Osteocyte (in vitro differentiated cells): ENCODE measurements around the gene SPTB. TPM values are rescaled to one million over a fixed set of nuclear protein-coding genes. Genes with fewer than 3 reads are reported as not detected.

Experiments used
- DNase-seq: peaks from one replicate; pipeline ENCODE4 v3.0.0; 2021; ENCODE audit warnings: mixed read lengths; ENCODE audit not compliant: unreplicated experiment; ENCODE audit errors: extremely low spot score
- H3K27ac Mint-ChIP-seq: one replicate; pipeline ENCODE4 v1.8.0; 2021; ENCODE audit warnings: mild to moderate bottlenecking, mixed read lengths; ENCODE audit not compliant: unreplicated experiment
- H3K27me3 Mint-ChIP-seq: one replicate; pipeline ENCODE4 v1.8.0; 2021; ENCODE audit warnings: mixed read lengths; ENCODE audit not compliant: unreplicated experiment
- H3K36me3 Mint-ChIP-seq: one replicate; pipeline ENCODE4 v1.8.0; 2021; ENCODE audit warnings: mixed read lengths; ENCODE audit not compliant: unreplicated experiment
- H3K4me1 Mint-ChIP-seq: one replicate; pipeline ENCODE4 v1.8.0; 2021; ENCODE audit warnings: mixed read lengths; ENCODE audit not compliant: unreplicated experiment
- H3K4me3 Mint-ChIP-seq: one replicate; pipeline ENCODE4 v1.8.0; 2021; ENCODE audit warnings: mild to moderate bottlenecking, moderate library complexity, mixed read lengths; ENCODE audit not compliant: unreplicated experiment
- H3K9me3 Mint-ChIP-seq: one replicate; pipeline ENCODE4 v1.8.0; 2021; ENCODE audit warnings: mixed read lengths; ENCODE audit not compliant: unreplicated experiment
- total RNA-seq: library from RNA; stranded (reverse); gene quantifications from 2 replicates; pipeline ENCODE4 v1.2.1, GENCODE V29; 2021
- TF ChIP-seq, protein P1 (sequence below): fragments of 200-600 bp; sonication (generic); IDR thresholded peaks from 2 replicates; pipeline ENCODE4 v1.5.0; 2021; ENCODE audit warnings: antibody characterized with exemption, mild to moderate bottlenecking, moderate library complexity

Gene SPTB
- total RNA-seq, 1 donor from 2014 or later = 0.35 TPM

DNA sequence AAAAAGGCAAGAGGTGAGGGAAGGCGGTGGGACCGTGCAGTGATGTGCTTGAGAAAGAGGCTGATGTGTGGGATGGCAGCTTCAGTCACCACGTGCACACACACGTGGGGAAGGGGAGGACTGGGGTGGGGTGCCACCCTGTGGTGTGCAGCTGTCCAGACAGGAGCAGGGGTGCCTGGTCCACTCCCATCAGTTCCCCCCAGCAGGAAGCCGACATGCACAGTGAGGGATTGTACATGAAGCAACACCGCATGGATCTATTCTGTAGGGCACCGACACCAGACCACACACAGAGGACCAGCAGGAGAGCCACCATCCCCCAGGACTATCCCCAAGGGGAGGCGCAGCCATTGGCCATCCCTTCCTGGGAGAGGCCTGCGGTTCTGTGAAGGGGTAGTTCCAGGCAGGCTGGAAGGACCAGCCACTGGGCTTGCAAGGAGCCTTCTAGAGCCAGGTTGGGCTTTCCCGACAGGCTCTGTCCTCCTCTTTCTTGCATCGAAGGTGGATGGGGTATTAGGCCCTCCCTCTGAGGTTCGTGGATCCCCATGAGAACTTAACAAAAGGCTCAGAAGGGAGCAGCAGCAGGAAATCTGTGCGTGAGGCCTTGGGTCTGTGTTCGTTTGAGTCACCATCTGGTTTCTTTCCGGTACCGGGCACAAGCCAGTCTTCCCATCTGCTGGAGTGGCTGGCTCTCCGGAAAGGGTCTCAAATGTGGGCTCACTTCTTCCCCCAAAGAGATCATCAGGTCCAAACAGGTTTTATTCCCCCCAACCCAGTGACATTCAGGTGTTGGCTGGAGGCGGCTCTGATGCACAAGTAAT is 115.7 kb downstream of the SPTB start:
- H3K36me3 Mint-ChIP-seq = no peaks in the 10 kb centered on the region
- H3K4me3 Mint-ChIP-seq = peak overlapping the region; percentile 60
- H3K4me1 Mint-ChIP-seq = peaks cover 59% of the 10 kb centered on the region
- H3K27ac Mint-ChIP-seq = peak overlapping the region; percentile 81
- DNase-seq = no peak
- TF ChIP-seq, protein P1, sequence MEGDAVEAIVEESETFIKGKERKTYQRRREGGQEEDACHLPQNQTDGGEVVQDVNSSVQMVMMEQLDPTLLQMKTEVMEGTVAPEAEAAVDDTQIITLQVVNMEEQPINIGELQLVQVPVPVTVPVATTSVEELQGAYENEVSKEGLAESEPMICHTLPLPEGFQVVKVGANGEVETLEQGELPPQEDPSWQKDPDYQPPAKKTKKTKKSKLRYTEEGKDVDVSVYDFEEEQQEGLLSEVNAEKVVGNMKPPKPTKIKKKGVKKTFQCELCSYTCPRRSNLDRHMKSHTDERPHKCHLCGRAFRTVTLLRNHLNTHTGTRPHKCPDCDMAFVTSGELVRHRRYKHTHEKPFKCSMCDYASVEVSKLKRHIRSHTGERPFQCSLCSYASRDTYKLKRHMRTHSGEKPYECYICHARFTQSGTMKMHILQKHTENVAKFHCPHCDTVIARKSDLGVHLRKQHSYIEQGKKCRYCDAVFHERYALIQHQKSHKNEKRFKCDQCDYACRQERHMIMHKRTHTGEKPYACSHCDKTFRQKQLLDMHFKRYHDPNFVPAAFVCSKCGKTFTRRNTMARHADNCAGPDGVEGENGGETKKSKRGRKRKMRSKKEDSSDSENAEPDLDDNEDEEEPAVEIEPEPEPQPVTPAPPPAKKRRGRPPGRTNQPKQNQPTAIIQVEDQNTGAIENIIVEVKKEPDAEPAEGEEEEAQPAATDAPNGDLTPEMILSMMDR = peak; percentile 34
- H3K9me3 Mint-ChIP-seq = no peaks in the 10 kb centered on the region
- H3K27me3 Mint-ChIP-seq = no peaks in the 10 kb centered on the region

- no peaks in the 10 kb centered on the region for H3K36me3 Mint-ChIP-seq
- TF ChIP-seq, protein P1 = no peak
- no peak for DNase-seq
- peaks cover 67% of the 10 kb centered on the region for H3K4me1 Mint-ChIP-seq
- no peak overlapping the region for H3K4me3 Mint-ChIP-seq
- H3K27me3 Mint-ChIP-seq = no peaks in the 10 kb centered on the region
- no peaks in the 10 kb centered on the region for H3K9me3 Mint-ChIP-seq
- peak overlapping the region; percentile 81 for H3K27ac Mint-ChIP-seq
Observed at GRCh38 chr14:64763085-64763782, 116.5 kb downstream of the SPTB start.

- Mint-ChIP-seq H3K27ac (peak overlapping the region; percentile 82), H3K4me1 (peaks cover 76% of the 10 kb centered on the region), H3K4me3 (no peak overlapping the region), H3K9me3 (no peaks in the 10 kb centered on the region), H3K36me3 (no peaks in the 10 kb centered on the region), H3K27me3 (no peaks in the 10 kb centered on the region)
- peak; percentile 89 for DNase-seq
- TF ChIP-seq, protein P1 = no peak
Observed at GRCh38 chr14:64762044-64763034, 117.4 kb downstream of the SPTB start.

GRCh38 chr14:64761441-64762043 is 118.2 kb downstream of the SPTB start:
- H3K4me3 Mint-ChIP-seq = peak overlapping the region; percentile 4
- H3K27me3 Mint-ChIP-seq = no peaks in the 10 kb centered on the region
- DNase-seq = no peak
- H3K9me3 Mint-ChIP-seq = no peaks in the 10 kb centered on the region
- H3K4me1 Mint-ChIP-seq = peaks cover 81% of the 10 kb centered on the region
- TF ChIP-seq, protein P1 = peak; percentile 27
- peak overlapping the region; percentile 82 for H3K27ac Mint-ChIP-seq
- H3K36me3 Mint-ChIP-seq = no peaks in the 10 kb centered on the region
